ENCODE data around the gene PCNT.

PCNT gene

GRCh38 chr21:46474382-46474781 is 150.4 kb downstream of the PCNT start:
- TF ChIP-seq CTCF (IDR thresholded peaks at IDR 0.05) = no peak

GRCh38 chr21:46475296-46475695 is 151.3 kb downstream of the PCNT start:
- no peak for TF ChIP-seq CTCF (IDR thresholded peaks at IDR 0.05)

GRCh38 chr21:46477765-46478164 is 153.8 kb downstream of the PCNT start:
- no peak for TF ChIP-seq CTCF (IDR thresholded peaks at IDR 0.05)

GRCh38 chr21:46478910-46479309 is 155.0 kb downstream of the PCNT start:
- no peak for TF ChIP-seq CTCF (IDR thresholded peaks at IDR 0.05)

GRCh38 chr21:46480466-46480865 is 156.5 kb downstream of the PCNT start:
- TF ChIP-seq CTCF (IDR thresholded peaks at IDR 0.05) = no peak

- TF ChIP-seq CTCF (IDR thresholded peaks at IDR 0.05) = no peak
Measured at GRCh38 chr21:46482225-46482845, 158.4 kb downstream of the PCNT start.

- no peak for TF ChIP-seq CTCF (IDR thresholded peaks at IDR 0.05)
Measured at GRCh38 chr21:46482846-46483231, 158.9 kb downstream of the PCNT start.

All from LNCAP (cell line).